ENCODE data around the gene ARID3A.

Gene ARID3A

DNA sequence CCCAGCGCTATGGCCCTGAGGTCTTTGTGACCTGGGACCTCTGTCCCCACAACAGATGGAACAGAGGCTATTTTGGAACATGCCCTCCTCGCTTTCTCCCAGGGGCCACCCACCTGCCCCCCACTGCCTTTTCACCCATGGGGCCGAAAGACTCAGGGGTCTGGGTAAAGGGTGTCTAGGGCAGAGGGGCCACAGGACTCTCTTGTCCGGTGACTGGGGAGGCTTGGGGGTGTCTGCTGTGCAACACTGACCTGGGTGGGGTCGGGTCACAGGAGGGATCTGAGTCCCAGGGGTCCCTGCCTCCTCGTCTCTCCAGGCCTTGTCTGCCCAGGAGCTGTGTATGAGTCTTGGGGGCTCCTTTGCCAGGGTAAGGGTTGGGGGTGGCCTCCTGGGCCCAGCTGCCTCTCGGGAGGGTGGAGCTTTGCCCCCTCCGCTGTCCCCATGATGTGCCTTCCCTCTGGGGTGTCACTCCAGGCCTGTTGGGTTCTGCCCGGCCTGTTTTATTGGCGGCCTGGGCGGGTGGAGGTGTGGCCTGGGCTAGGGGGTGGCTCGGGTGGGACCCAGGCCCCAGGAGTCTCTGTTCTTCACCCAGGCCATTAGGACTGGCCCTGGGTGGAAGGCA lies 2.1 kb downstream of the ARID3A start:
- H2AK5ac ChIP-seq (ENCODE audit: low read depth, low read length), result peak overlapping the region; percentile 98
- H4K91ac ChIP-seq (ENCODE audit: low read depth, low read length, poor library complexity), result no peak overlapping the region
- H3K23ac ChIP-seq (ENCODE audit: low read depth, low read length, poor library complexity), result peak overlapping the region; percentile 85
- peak overlapping the region; percentile 82 for H4K8ac ChIP-seq (ENCODE audit: low read depth, low read length)
- no peaks in the 10 kb centered on the region for H3K9me3 ChIP-seq (replicated peaks in 1 of 2; ENCODE audit: control insufficient read depth in 2 of 2, insufficient read depth in 1 of 2, low read depth in 1 of 2, low read length in 2 of 2)
- no peak overlapping the region for H2AFZ ChIP-seq (ENCODE audit: low read length)
- H3K18ac ChIP-seq (ENCODE audit: low read length), result peak overlapping the region; percentile 78
- H3K4me3 ChIP-seq (ENCODE audit: low read length in 2 of 2), result peak overlapping the region; percentile 66 to 97
- H3K14ac ChIP-seq (ENCODE audit: low read length), result peak overlapping the region; percentile 47
- H3K27ac ChIP-seq (replicated peaks; ENCODE audit: low read length), result peak overlapping the region; percentile 71
- H2BK5ac ChIP-seq (ENCODE audit: low read length), result peak overlapping the region; percentile 98
- peak overlapping the region; percentile 77 for H3K9ac ChIP-seq (ENCODE audit: low read depth, low read length, poor library complexity)
- peak overlapping the region; percentile 10 for H3K4ac ChIP-seq (ENCODE audit: low read length)
- H2BK15ac ChIP-seq (ENCODE audit: low read length), result peak overlapping the region; percentile 96
- H3K36me3 ChIP-seq (replicated peaks in 1 of 2; ENCODE audit: control insufficient read depth in 2 of 2, insufficient read depth in 2 of 2, low read length in 2 of 2), result peaks cover 23 to 43% of the 10 kb centered on the region in 2 donors
- no peak overlapping the region for H2BK12ac ChIP-seq (ENCODE audit: low read length)
- no peak for DNase-seq (ENCODE audit: low spot score)
- H2BK120ac ChIP-seq (ENCODE audit: low read depth, low read length), result no peak overlapping the region
- peaks cover 19% of the 10 kb centered on the region for H3K79me1 ChIP-seq (ENCODE audit: low read depth, low read length)
- H3K4me1 ChIP-seq (ENCODE audit: control insufficient read depth in 2 of 2, insufficient read depth in 1 of 2, low read depth in 1 of 2, low read length in 2 of 2), result peaks cover 12% of the 10 kb centered on the region in 2 donors
- H3K4me2 ChIP-seq (ENCODE audit: insufficient read depth, low read length, poor library complexity, severe bottlenecking), result peak overlapping the region; percentile 56
- no CpG with 5 or more reads among the region's 12 CpGs for WGBS, 2 donors (ENCODE audit: extremely low coverage in 2 of 2, insufficient read length in 2 of 2, insufficient replicate concordance in 1 of 2)
- H3K27me3 ChIP-seq (ENCODE audit: control insufficient read depth in 3 of 3, insufficient read depth in 3 of 3, low read depth in 1 of 3, low read length in 3 of 3), result peaks cover 0 to 2% (median 0%) of the 10 kb centered on the region in 3 experiments

DNA sequence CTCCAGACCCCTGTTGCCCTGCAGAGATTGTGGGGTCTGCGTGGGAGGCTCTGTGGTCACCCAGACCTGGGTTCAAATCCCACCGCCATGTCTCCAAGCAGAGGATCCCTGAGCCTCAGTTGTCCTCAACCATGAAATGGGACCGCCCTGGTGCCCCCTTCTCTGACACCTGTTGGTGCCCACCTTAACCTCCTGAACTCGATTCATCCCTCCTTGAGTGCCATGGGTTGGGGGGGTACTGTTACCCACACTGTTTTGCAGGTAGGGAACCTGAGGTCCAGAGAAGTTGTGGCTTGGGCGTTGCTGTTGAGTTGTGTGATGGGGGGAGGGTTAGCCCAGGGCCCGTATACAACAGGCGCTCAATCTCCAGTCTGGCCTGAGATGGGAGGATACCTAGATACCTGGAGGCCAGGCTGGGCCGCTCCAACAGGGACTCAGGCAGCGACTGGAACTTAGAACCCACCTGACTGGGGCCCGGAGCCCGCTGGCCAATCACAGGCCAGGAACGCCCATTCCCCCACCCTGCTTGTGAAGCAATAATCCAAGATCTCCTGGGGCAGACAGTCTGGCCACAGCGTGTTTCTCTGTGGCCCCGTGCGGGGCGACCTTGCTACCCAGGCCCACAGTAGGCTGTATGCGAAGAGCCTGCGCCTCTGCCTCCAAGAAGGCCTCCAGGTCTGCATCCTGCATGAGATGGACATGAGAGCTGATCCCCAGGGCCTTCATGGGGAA lies 2.8 kb downstream of the ARID3A start:
- peaks cover 0 to 2% (median 0%) of the 10 kb centered on the region in 3 experiments for H3K27me3 ChIP-seq (ENCODE audit: control insufficient read depth in 3 of 3, insufficient read depth in 3 of 3, low read depth in 1 of 3, low read length in 3 of 3)
- H3K36me3 ChIP-seq (replicated peaks in 1 of 2; ENCODE audit: control insufficient read depth in 2 of 2, insufficient read depth in 2 of 2, low read length in 2 of 2), result peaks cover 23 to 49% of the 10 kb centered on the region in 2 donors
- H3K4ac ChIP-seq (ENCODE audit: low read length), result no peak overlapping the region
- H3K79me1 ChIP-seq (ENCODE audit: low read depth, low read length), result peaks cover 19% of the 10 kb centered on the region
- no peak overlapping the region for H3K4me2 ChIP-seq (ENCODE audit: insufficient read depth, low read length, poor library complexity, severe bottlenecking)
- no peak overlapping the region for H2BK120ac ChIP-seq (ENCODE audit: low read depth, low read length)
- peak overlapping the region; percentile 82 for H4K8ac ChIP-seq (ENCODE audit: low read depth, low read length)
- H2AFZ ChIP-seq (ENCODE audit: low read length), result no peak overlapping the region
- no peak overlapping the region for H3K14ac ChIP-seq (ENCODE audit: low read length)
- H2BK5ac ChIP-seq (ENCODE audit: low read length), result peak overlapping the region; percentile 98
- peak overlapping the region; percentile 98 for H2AK5ac ChIP-seq (ENCODE audit: low read depth, low read length)
- peaks cover 13 to 14% of the 10 kb centered on the region in 2 donors for H3K4me1 ChIP-seq (ENCODE audit: control insufficient read depth in 2 of 2, insufficient read depth in 1 of 2, low read depth in 1 of 2, low read length in 2 of 2)
- H2BK12ac ChIP-seq (ENCODE audit: low read length), result peak overlapping the region; percentile 16
- H3K4me3 ChIP-seq (ENCODE audit: low read length in 2 of 2), result no peak overlapping the region
- no peak overlapping the region for H4K91ac ChIP-seq (ENCODE audit: low read depth, low read length, poor library complexity)
- DNase-seq (ENCODE audit: low spot score), result no peak
- no peaks in the 10 kb centered on the region for H3K9me3 ChIP-seq (replicated peaks in 1 of 2; ENCODE audit: control insufficient read depth in 2 of 2, insufficient read depth in 1 of 2, low read depth in 1 of 2, low read length in 2 of 2)
- H3K27ac ChIP-seq (replicated peaks; ENCODE audit: low read length), result peak overlapping the region; percentile 71
- H2BK15ac ChIP-seq (ENCODE audit: low read length), result peak overlapping the region; percentile 96
- WGBS, 2 donors (ENCODE audit: extremely low coverage in 2 of 2, insufficient read length in 2 of 2, insufficient replicate concordance in 1 of 2), result no CpG with 5 or more reads among the region's 18 CpGs
- H3K18ac ChIP-seq (ENCODE audit: low read length), result no peak overlapping the region
- no peak overlapping the region for H3K9ac ChIP-seq (ENCODE audit: low read depth, low read length, poor library complexity)
- H3K23ac ChIP-seq (ENCODE audit: low read depth, low read length, poor library complexity), result peak overlapping the region; percentile 73

DNA sequence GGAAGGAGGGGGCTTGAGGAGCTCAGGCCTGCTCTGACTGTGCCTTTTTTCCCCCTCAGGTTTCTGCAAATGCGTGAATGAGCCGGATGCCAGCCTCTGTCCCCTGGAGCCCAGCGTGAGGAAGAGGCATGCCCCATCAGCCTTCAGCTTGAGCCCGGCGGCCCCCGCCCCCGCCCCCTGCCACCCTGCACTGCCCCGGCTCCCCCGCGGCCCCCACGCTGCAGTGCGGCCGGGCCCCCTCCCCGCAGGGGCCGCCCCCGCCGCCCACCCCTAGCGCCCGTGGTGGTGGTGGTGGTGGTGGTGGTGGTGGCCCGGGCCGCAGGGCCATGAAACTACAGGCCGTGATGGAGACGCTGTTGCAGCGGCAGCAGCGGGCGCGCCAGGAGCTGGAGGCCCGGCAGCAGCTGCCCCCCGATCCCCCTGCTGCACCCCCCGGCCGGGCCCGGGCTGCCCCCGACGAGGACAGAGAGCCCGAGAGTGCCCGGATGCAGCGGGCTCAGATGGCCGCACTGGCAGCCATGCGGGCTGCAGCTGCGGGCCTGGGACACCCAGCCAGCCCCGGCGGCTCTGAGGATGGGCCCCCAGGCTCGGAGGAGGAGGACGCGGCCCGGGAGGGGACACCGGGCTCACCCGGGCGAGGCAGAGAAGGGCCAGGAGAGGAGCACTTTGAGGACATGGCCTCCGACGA lies 3.5 kb downstream of the ARID3A start:
- Histone ChIP-seq H2AK5ac (ENCODE audit: low read depth, low read length) (no peak overlapping the region), H3K27me3 (ENCODE audit: control insufficient read depth in 3 of 3, insufficient read depth in 3 of 3, low read depth in 1 of 3, low read length in 3 of 3) (peaks cover 0 to 2% (median 0%) of the 10 kb centered on the region in 3 experiments), H2BK5ac (ENCODE audit: low read length) (no peak overlapping the region), H3K18ac (ENCODE audit: low read length) (no peak overlapping the region), H2AFZ (ENCODE audit: low read length) (no peak overlapping the region), H3K4me3 (ENCODE audit: low read length in 2 of 2) (no peak overlapping the region), H3K79me1 (ENCODE audit: low read depth, low read length) (peaks cover 22% of the 10 kb centered on the region), H3K14ac (ENCODE audit: low read length) (no peak overlapping the region), H2BK120ac (ENCODE audit: low read depth, low read length) (no peak overlapping the region), H3K23ac (ENCODE audit: low read depth, low read length, poor library complexity) (peak overlapping the region; percentile 73), H2BK12ac (ENCODE audit: low read length) (no peak overlapping the region), H3K4ac (ENCODE audit: low read length) (no peak overlapping the region), H3K9me3 (replicated peaks in 1 of 2; ENCODE audit: control insufficient read depth in 2 of 2, insufficient read depth in 1 of 2, low read depth in 1 of 2, low read length in 2 of 2) (no peaks in the 10 kb centered on the region), H3K9ac (ENCODE audit: low read depth, low read length, poor library complexity) (no peak overlapping the region), H3K4me1 (ENCODE audit: control insufficient read depth in 2 of 2, insufficient read depth in 1 of 2, low read depth in 1 of 2, low read length in 2 of 2) (peaks cover 13 to 14% of the 10 kb centered on the region in 2 donors), H3K27ac (replicated peaks; ENCODE audit: low read length) (peak overlapping the region; percentile 39), H2BK15ac (ENCODE audit: low read length) (no peak overlapping the region), H4K91ac (ENCODE audit: low read depth, low read length, poor library complexity) (no peak overlapping the region), H3K36me3 (replicated peaks in 1 of 2; ENCODE audit: control insufficient read depth in 2 of 2, insufficient read depth in 2 of 2, low read length in 2 of 2) (peaks cover 25 to 56% of the 10 kb centered on the region in 2 donors), H4K8ac (ENCODE audit: low read depth, low read length) (no peak overlapping the region), H3K4me2 (ENCODE audit: insufficient read depth, low read length, poor library complexity, severe bottlenecking) (no peak overlapping the region)
- no CpG with 5 or more reads among the region's 51 CpGs for WGBS, 2 donors (ENCODE audit: extremely low coverage in 2 of 2, insufficient read length in 2 of 2, insufficient replicate concordance in 1 of 2)
- no peak for DNase-seq (ENCODE audit: low spot score)

DNA sequence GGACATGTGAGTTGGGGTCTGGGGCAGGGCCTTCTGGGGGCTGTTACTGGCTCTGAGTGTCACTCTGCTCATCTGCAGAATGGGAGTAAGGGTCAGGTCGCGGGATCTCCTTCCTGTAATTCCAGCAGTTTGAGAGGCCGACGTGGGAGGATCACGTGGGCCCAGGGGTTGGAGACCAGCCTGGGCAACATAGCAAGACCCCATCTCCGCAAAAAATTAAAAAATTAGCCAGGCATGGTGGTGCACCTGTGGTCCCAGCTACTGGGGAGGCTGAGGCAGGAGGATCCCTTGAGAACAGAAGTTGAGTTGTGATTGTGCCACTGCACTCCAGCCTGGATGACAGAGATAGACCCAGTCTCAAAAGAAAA lies 4.0 kb downstream of the ARID3A start:
- Histone ChIP-seq H3K4me3 (ENCODE audit: low read length in 2 of 2) (no peak overlapping the region), H2AK5ac (ENCODE audit: low read depth, low read length) (no peak overlapping the region), H3K9ac (ENCODE audit: low read depth, low read length, poor library complexity) (no peak overlapping the region), H2BK120ac (ENCODE audit: low read depth, low read length) (no peak overlapping the region), H2BK5ac (ENCODE audit: low read length) (no peak overlapping the region), H3K9me3 (replicated peaks in 1 of 2; ENCODE audit: control insufficient read depth in 2 of 2, insufficient read depth in 1 of 2, low read depth in 1 of 2, low read length in 2 of 2) (no peaks in the 10 kb centered on the region), H3K27me3 (ENCODE audit: control insufficient read depth in 3 of 3, insufficient read depth in 3 of 3, low read depth in 1 of 3, low read length in 3 of 3) (peaks cover 0 to under 1% (median 0%) of the 10 kb centered on the region in 3 experiments), H2AFZ (ENCODE audit: low read length) (no peak overlapping the region), H3K4ac (ENCODE audit: low read length) (no peak overlapping the region), H3K23ac (ENCODE audit: low read depth, low read length, poor library complexity) (no peak overlapping the region), H3K4me1 (ENCODE audit: control insufficient read depth in 2 of 2, insufficient read depth in 1 of 2, low read depth in 1 of 2, low read length in 2 of 2) (peaks cover 10 to 13% of the 10 kb centered on the region in 2 donors), H3K14ac (ENCODE audit: low read length) (no peak overlapping the region), H4K91ac (ENCODE audit: low read depth, low read length, poor library complexity) (no peak overlapping the region), H3K27ac (replicated peaks; ENCODE audit: low read length) (no peak overlapping the region), H3K4me2 (ENCODE audit: insufficient read depth, low read length, poor library complexity, severe bottlenecking) (no peak overlapping the region), H4K8ac (ENCODE audit: low read depth, low read length) (no peak overlapping the region), H3K18ac (ENCODE audit: low read length) (no peak overlapping the region), H2BK12ac (ENCODE audit: low read length) (no peak overlapping the region), H3K79me1 (ENCODE audit: low read depth, low read length) (peaks cover 25% of the 10 kb centered on the region), H2BK15ac (ENCODE audit: low read length) (no peak overlapping the region), H3K36me3 (replicated peaks in 1 of 2; ENCODE audit: control insufficient read depth in 2 of 2, insufficient read depth in 2 of 2, low read length in 2 of 2) (peaks cover 25 to 61% of the 10 kb centered on the region in 2 donors)
- WGBS, 2 donors (ENCODE audit: extremely low coverage in 2 of 2, insufficient read length in 2 of 2, insufficient replicate concordance in 1 of 2), result no CpG with 5 or more reads among the region's 6 CpGs
- DNase-seq (ENCODE audit: low spot score), result no peak

Data from neuronal stem cell (in vitro differentiated cells).